Nephron progenitor cell (in vitro differentiated cells): ENCODE measurements around the gene COL4A6.

Source experiments
- DNase-seq: peaks from one replicate; pipeline ENCODE4 v3.0.0; 2021
- H3K27ac Mint-ChIP-seq: 2 replicates; pipeline ENCODE4 v1.8.0; 2021; ENCODE audit warnings: mild to moderate bottlenecking, moderate library complexity, mixed read lengths
- H3K27me3 Mint-ChIP-seq: 2 replicates; pipeline ENCODE4 v1.8.0; 2021; ENCODE audit warnings: mild to moderate bottlenecking, low read depth, mixed read lengths; ENCODE audit not compliant: poor library complexity
- H3K36me3 Mint-ChIP-seq: 2 replicates; pipeline ENCODE4 v1.8.0; 2021; ENCODE audit warnings: low read depth, mixed read lengths
- H3K4me1 Mint-ChIP-seq: 2 replicates; pipeline ENCODE4 v1.8.0; 2021; ENCODE audit warnings: mixed read lengths
- H3K4me3 Mint-ChIP-seq: 2 replicates; pipeline ENCODE4 v1.8.0; 2021; ENCODE audit warnings: mild to moderate bottlenecking, moderate library complexity, mixed read lengths
- H3K9me3 Mint-ChIP-seq: 2 replicates; pipeline ENCODE4 v1.8.0; 2021; ENCODE audit warnings: mild to moderate bottlenecking, moderate library complexity, mixed read lengths
- CTCF ChIP-seq: fragments of 200-600 bp; sonication (generic); IDR thresholded peaks from 2 replicates; pipeline ENCODE4 v1.5.0; 2021; ENCODE audit warnings: antibody characterized with exemption

Gene COL4A6

GRCh38 chrX:108464604-108465003, 26.4 kb upstream of the COL4A6 start:
- no peak for TF ChIP-seq CTCF
- no peaks in the 10 kb centered on the region for H3K27me3 Mint-ChIP-seq
- DNase-seq = no peak
- no peak overlapping the region for H3K27ac Mint-ChIP-seq
- H3K4me3 Mint-ChIP-seq = no peak overlapping the region
- H3K4me1 Mint-ChIP-seq = no peaks in the 10 kb centered on the region
- peaks cover 43% of the 10 kb centered on the region for H3K36me3 Mint-ChIP-seq
- H3K9me3 Mint-ChIP-seq = peaks cover 20% of the 10 kb centered on the region

GRCh38 chrX:108456971-108457477, 18.8 kb upstream of the COL4A6 start:
- Mint-ChIP-seq H3K27me3 (peaks cover 4% of the 10 kb centered on the region), H3K27ac (no peak overlapping the region), H3K9me3 (peaks cover 36% of the 10 kb centered on the region), H3K4me1 (no peaks in the 10 kb centered on the region), H3K4me3 (no peak overlapping the region), H3K36me3 (peaks cover 55% of the 10 kb centered on the region)
- TF ChIP-seq CTCF = no peak
- no peak for DNase-seq

- no peak overlapping the region for H3K27ac Mint-ChIP-seq
Measured at GRCh38 chrX:108453841-108454240, 15.6 kb upstream of the COL4A6 start.

GRCh38 chrX:108447303-108447702, 9.1 kb upstream of the COL4A6 start:
- Mint-ChIP-seq H3K36me3 (peaks cover 83% of the 10 kb centered on the region), H3K4me3 (no peak overlapping the region), H3K27ac (no peak overlapping the region), H3K27me3 (peaks cover 4% of the 10 kb centered on the region), H3K4me1 (peaks cover 9% of the 10 kb centered on the region), H3K9me3 (peaks cover 60% of the 10 kb centered on the region)
- no peak for TF ChIP-seq CTCF
- no peak for DNase-seq

More at GRCh38 chrX:108453841-108454240, 15.6 kb upstream of the COL4A6 start:
- Mint-ChIP-seq H3K36me3 (peaks cover 72% of the 10 kb centered on the region), H3K9me3 (peaks cover 60% of the 10 kb centered on the region), H3K4me1 (no peaks in the 10 kb centered on the region), H3K27me3 (peaks cover 4% of the 10 kb centered on the region), H3K4me3 (no peak overlapping the region)
- no peak for DNase-seq
- TF ChIP-seq CTCF = no peak

GRCh38 chrX:108442901-108443464, 4.8 kb upstream of the COL4A6 start:
- no peak for TF ChIP-seq CTCF
- peaks cover 4% of the 10 kb centered on the region for H3K27me3 Mint-ChIP-seq
- peak overlapping the region; percentile 99 for H3K4me3 Mint-ChIP-seq
- peaks cover 34% of the 10 kb centered on the region for H3K4me1 Mint-ChIP-seq
- no peak for DNase-seq
- peaks cover 29% of the 10 kb centered on the region for H3K9me3 Mint-ChIP-seq
- H3K36me3 Mint-ChIP-seq = peaks cover 54% of the 10 kb centered on the region
- H3K27ac Mint-ChIP-seq = no peak overlapping the region
